SK-N-SH treated with all-trans-retinoic acid at 6 μM for 48 hours (cell line): ENCODE measurements around the gene ZNF316.

Experiments
- ATAC-seq: fragments of 200-7000 bp; cut with Tn5 transposase; 3 replicates; pipeline ENCODE4 v1.9.1; 2020; ENCODE audit warnings: mild to moderate bottlenecking, moderate library complexity
- ARNTL ChIP-seq: fragments of 450-650 bp; formaldehyde crosslinking; IDR thresholded peaks from 2 replicates; pipeline ENCODE4 v1.5.0; 2020; ENCODE audit warnings: low read depth, mild to moderate bottlenecking, moderate library complexity, borderline replicate concordance
- CREB5 ChIP-seq: fragments of 250-450 bp; sonication (Bioruptor Pico); IDR thresholded peaks from 2 replicates; pipeline ENCODE4 v1.5.1; 2020; ENCODE audit warnings: low read depth, mild to moderate bottlenecking, moderate library complexity
- CSDC2 ChIP-seq: fragments of 250-450 bp; sonication (Bioruptor Pico); IDR thresholded peaks from 2 replicates; pipeline ENCODE4 v1.5.0; 2020; ENCODE audit warnings: mild to moderate bottlenecking, moderate library complexity
- ESRRG ChIP-seq: fragments of 250-450 bp; sonication (Bioruptor Pico); IDR thresholded peaks from 2 replicates; pipeline ENCODE4 v1.6.1; 2021; ENCODE audit warnings: mild to moderate bottlenecking
- GLIS3 ChIP-seq: fragments of 250-450 bp; sonication (Bioruptor Pico); IDR thresholded peaks from 2 replicates; pipeline ENCODE4 v1.5.0; 2020; ENCODE audit warnings: mild to moderate bottlenecking, moderate library complexity
- PATZ1 ChIP-seq: fragments of 250-450 bp; sonication (Bioruptor Pico); IDR thresholded peaks from 2 replicates; pipeline ENCODE4 v1.8.0; 2020; ENCODE audit warnings: mild to moderate bottlenecking, moderate library complexity, borderline replicate concordance
- POU6F1 ChIP-seq: fragments of 250-450 bp; sonication (Bioruptor Pico); IDR thresholded peaks from 2 replicates; pipeline ENCODE4 v1.8.0; 2021; ENCODE audit warnings: low read depth, mild to moderate bottlenecking, moderate library complexity, borderline replicate concordance
- PPARA ChIP-seq: fragments of 250-450 bp; sonication (Bioruptor Pico); IDR thresholded peaks from 2 replicates; pipeline ENCODE4 v1.5.0; 2020; ENCODE audit warnings: mild to moderate bottlenecking, borderline replicate concordance
- RARB ChIP-seq: fragments of 250-450 bp; sonication (Bioruptor Pico); IDR thresholded peaks from 2 replicates; pipeline ENCODE4 v1.8.0; 2021; ENCODE audit warnings: mild to moderate bottlenecking, moderate library complexity
- SNAI2 ChIP-seq: fragments of 250-450 bp; sonication (Bioruptor Pico); IDR thresholded peaks from 2 replicates; pipeline ENCODE4 v1.5.0; 2020; ENCODE audit warnings: mild to moderate bottlenecking, moderate library complexity
- TCF4 ChIP-seq: fragments of 250-450 bp; sonication (Bioruptor Pico); IDR thresholded peaks from 2 replicates; pipeline ENCODE4 v1.8.0; 2021; ENCODE audit warnings: mild to moderate bottlenecking, moderate library complexity, borderline replicate concordance
- TOX ChIP-seq: fragments of 250-450 bp; sonication (Bioruptor Pico); IDR thresholded peaks from 2 replicates; pipeline ENCODE4 v1.8.0; 2021; ENCODE audit warnings: mild to moderate bottlenecking, moderate library complexity, borderline replicate concordance
- TSHZ2 ChIP-seq: fragments of 250-450 bp; sonication (Bioruptor Pico); IDR thresholded peaks from 2 replicates; pipeline ENCODE4 v1.5.0; 2020; ENCODE audit warnings: mild to moderate bottlenecking, moderate library complexity
- ZC3H10 ChIP-seq: fragments of 250-450 bp; sonication (Bioruptor Pico); IDR thresholded peaks from 2 replicates; pipeline ENCODE4 v1.5.1; 2021; ENCODE audit warnings: mild to moderate bottlenecking, moderate library complexity
- ZFP30 ChIP-seq: fragments of 450-650 bp; formaldehyde crosslinking; IDR thresholded peaks from 2 replicates; pipeline ENCODE4 v1.5.0; 2022; ENCODE audit warnings: mild to moderate bottlenecking, moderate library complexity
- ZNF70 ChIP-seq: fragments of 450-650 bp; formaldehyde crosslinking; IDR thresholded peaks from 2 replicates; pipeline ENCODE4 v1.5.0; 2020; ENCODE audit warnings: mild to moderate bottlenecking, moderate library complexity
- ZNF8 ChIP-seq: fragments of 450-650 bp; formaldehyde crosslinking; IDR thresholded peaks from 2 replicates; pipeline ENCODE4 v1.5.0; 2020; ENCODE audit warnings: mild to moderate bottlenecking, moderate library complexity

Gene ZNF316

GRCh38 chr7:6636741-6637543 lies at the start of gene ZNF316:
Gene ZNF316, plus strand, starts transcription at chr7:6637318. Its CDS starts 5,092 bp downstream, at chr7:6642410.
- ATAC-seq: peak; percentile 70
- TF ChIP-seq TCF4 (CRISPR knock-in tag) (no peak), GLIS3 (peak; percentile 16; the same call in 1 of the 2 replicates), PPARA (CRISPR knock-in tag) (no peak), RARB (CRISPR knock-in tag) (no peak)

- no peak for ATAC-seq
- TF ChIP-seq PPARA (CRISPR knock-in tag): no peak
- TF ChIP-seq CSDC2 (CRISPR knock-in tag): no peak
- TF ChIP-seq ZC3H10 (CRISPR knock-in tag): no peak
- TF ChIP-seq TOX (CRISPR knock-in tag): no peak
- no peak for TF ChIP-seq ZNF8
- no peak for TF ChIP-seq CREB5 (CRISPR knock-in tag)
Measured at GRCh38 chr7:6588566-6588965, 48.6 kb upstream of the ZNF316 start.

GRCh38 chr7:6589151-6589828 lies 47.8 kb upstream of the ZNF316 start:
- no peak for ATAC-seq
- TF ChIP-seq CSDC2 (CRISPR knock-in tag) (no peak), SNAI2 (CRISPR knock-in tag) (no peak), GLIS3 (0 out of 2 replicates have a peak, but pooled peaks have one; percentile 11), ESRRG (peak; percentile 77; the same call in 1 of the 2 replicates)

- TF ChIP-seq ZC3H10 (CRISPR knock-in tag): 0 out of 2 replicates have a peak, but pooled peaks have one; percentile 48
- 0 out of 2 replicates have a peak, but pooled peaks have one; percentile 46 for TF ChIP-seq CSDC2 (CRISPR knock-in tag)
- peak; percentile 32; the same call in 1 of the 2 replicates for TF ChIP-seq PPARA (CRISPR knock-in tag)
- no peak for TF ChIP-seq POU6F1 (CRISPR knock-in tag)
- TF ChIP-seq, all 23 proteins: peak for 3
Measured at GRCh38 chr7:6589829-6590644, 47.1 kb upstream of the ZNF316 start, which contains the start of gene INTS15. Gene INTS15, plus strand, starts transcription at chr7:6590021. Its CDS starts 263 bp downstream, at chr7:6590284.

GRCh38 chr7:6590645-6591110 lies 46.4 kb upstream of the ZNF316 start:
- peak; percentile 74 for ATAC-seq
- TF ChIP-seq ZNF70 (CRISPR knock-in tag) (no peak), ZNF8 (no peak), SNAI2 (CRISPR knock-in tag) (no peak), ZFP30 (CRISPR knock-in tag) (no peak), TSHZ2 (CRISPR knock-in tag) (no peak), ARNTL (CRISPR knock-in tag) (no peak), ESRRG (no peak), TCF4 (CRISPR knock-in tag) (no peak), PATZ1 (no peak)

More at GRCh38 chr7:6589829-6590644, 47.1 kb upstream of the ZNF316 start, which contains the start of gene INTS15:
- peak; percentile 86 for ATAC-seq
